ENCODE results near the gene CD207.

DNA sequence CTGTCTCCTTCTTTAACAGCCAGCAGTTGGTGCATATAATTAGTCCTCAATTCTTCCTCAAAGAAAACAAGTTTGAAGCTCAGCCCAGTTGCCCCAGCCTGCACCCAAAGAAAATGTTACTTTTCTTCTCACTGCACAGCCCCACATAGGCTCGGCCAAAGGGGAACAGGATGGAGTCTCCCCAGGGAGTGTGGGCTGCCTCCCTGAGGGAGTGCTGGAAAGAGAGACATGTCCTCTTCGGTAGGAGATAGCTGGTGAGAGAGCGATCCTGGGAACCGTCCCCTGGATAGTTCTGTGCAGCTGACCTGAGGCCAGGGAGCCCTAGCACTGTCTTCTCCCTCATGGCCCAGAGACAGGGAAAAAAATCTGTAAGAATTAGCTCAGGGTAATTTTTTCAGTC lies 37.9 kb upstream of the CD207 start:
- no peak for TF ChIP-seq POLR2A (IDR thresholded peaks at IDR 0.05)
- TF ChIP-seq CTCF (IDR thresholded peaks at IDR 0.05) = no peak
